Right hindlimb (tissue), 1 donor: ENCODE data around the gene ARHGAP42.
A peak's percentile ranks its signal among the peaks of the same experiment; 100 is the strongest.

ENCODE experiments used
- DNase-seq: peaks from one replicate; pipeline ENCODE4 v3.0.0-alpha.2; 2018

Gene ARHGAP42

DNA sequence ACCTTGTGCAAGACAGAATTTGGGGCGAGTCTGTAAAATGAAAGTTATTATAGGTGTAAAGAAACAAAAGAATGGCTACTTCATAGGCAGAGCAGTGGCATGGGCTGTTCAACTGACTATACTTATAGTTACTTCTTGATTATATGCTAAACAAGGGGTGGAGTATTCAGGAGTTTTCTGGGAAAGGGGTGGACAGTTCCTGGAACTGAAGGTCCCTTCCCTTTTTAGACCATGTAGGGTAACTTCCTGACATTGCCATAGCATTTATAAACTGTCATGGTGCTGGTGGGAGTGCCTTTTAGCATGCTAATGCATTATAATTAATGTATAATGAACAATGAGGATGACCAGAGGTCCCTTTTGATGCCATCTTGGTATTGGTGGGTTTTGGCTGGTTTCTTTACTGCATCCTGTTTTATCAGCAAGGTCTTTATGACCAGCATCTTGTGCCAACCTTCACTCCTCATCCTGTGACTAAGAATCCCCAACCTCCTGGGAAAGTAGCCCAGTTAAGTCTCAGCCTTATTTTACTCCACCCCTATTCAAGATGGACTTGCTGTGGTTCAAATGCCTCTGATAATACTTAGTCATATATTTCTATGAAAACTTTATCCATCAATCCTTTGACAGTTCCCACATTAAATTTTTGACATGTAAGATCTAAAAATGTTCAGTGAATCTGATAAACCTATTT, 118.6 kb downstream of the ARHGAP42 start:
- no peak for DNase-seq

GRCh38 chr11:100806296-100806695, 119.2 kb downstream of the ARHGAP42 start:
- no peak for DNase-seq

GRCh38 chr11:100808904-100809491, 121.9 kb downstream of the ARHGAP42 start:
- DNase-seq, result no peak

DNA sequence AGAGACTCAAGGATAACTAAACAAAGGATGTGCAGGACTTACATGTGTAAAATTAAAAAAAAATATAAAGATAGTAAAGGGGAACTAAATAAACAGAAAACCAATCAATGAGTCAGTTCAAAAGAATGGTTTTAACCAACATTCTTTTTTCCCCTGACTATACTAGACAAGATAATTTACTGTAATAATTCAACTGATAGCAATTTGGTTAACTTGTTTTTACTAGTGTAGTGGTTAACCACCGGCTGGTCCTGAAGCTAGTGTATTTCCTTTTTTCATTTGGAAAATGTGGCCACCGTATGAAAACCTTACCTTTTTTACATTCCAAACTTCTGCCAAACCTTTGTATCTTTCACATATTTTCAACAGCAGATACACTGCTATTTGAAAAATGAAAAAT, 123.1 kb downstream of the ARHGAP42 start:
- DNase-seq, result no peak

- no peak for DNase-seq
These were observed 123.6 kb downstream of the ARHGAP42 start for GRCh38 chr11:100810666-100811065.

DNA sequence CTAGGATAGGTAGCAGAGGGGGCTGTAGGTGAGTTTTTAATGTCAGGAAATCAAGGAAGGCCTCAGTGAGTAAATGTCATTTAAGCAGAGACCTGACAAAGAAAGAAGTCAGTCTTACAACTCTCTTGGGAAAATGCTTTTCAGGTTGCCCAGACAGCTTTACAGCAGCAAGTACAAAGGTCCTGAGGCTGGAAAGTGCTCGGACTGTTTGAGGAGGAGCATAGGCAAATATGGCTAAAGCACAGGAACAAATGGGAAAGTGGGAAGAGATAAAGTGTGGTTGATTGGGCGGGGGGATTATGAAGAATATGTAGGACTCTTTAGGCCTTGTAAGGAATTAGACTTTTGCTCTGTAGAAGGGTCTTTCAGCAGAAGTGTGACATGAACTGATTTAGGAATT, 125.4 kb downstream of the ARHGAP42 start:
- DNase-seq, result no peak

GRCh38 chr11:100815787-100816330, 128.8 kb downstream of the ARHGAP42 start:
- no peak for DNase-seq

GRCh38 chr11:100816823-100817222, 129.7 kb downstream of the ARHGAP42 start:
- no peak for DNase-seq

DNA sequence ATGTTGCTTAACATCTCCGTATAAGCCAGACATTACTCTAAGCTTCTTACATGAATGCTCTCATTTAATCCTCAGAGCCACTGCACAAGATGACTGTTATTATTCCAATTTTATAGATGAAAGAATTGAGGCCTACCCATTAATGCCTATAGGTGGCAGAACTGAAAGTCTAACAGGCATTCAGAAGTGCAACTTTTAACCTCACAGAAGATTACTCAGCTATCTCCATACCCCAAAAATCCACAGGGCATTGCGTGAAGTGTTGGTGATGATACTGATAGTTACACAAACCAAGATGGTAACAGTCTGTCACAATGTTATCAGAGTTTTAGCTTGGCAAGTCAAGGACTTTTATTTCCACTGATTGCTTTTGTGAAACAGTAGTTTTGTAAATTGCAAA, 130.5 kb downstream of the ARHGAP42 start:
- no peak for DNase-seq

DNA sequence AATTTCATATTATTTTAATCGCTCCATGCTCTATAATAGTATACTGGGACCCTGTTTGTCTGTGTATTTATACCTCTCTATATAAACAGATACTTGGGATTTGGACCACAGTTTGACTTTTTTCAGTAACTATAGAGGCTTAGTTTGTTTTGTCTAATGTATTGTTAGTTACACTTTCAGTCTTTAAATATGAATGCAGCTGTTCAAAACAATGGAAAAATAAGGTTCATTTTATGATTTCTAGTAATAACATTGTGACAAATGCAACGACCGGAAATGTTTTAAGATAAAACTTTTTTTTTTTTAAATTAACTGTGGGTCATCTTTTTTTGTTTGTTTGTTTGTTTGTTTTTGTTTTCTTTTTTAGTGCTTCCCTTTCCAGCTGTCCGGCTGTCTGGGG, 133.5 kb downstream of the ARHGAP42 start:
- DNase-seq, result no peak

DNA sequence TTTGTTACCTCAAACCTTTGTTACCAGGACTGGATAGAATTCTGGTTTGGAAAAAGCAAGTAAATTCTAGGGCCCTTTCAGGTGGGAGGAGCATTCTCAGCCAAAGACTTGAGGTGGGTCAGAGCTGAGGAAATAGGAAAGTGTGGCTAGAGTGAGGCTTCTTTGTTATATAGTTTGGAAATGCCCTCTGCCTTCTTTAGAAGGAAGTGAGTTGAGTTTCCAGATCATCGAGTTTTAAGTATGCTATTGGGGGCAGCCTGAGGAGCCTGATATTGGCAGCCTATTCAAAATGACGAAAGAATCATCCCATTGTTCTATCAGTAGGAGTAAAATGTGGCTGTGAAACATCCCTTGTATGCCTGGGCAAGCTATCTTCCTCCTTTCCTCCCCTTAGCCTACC, 134.1 kb downstream of the ARHGAP42 start:
- DNase-seq, result no peak

DNA sequence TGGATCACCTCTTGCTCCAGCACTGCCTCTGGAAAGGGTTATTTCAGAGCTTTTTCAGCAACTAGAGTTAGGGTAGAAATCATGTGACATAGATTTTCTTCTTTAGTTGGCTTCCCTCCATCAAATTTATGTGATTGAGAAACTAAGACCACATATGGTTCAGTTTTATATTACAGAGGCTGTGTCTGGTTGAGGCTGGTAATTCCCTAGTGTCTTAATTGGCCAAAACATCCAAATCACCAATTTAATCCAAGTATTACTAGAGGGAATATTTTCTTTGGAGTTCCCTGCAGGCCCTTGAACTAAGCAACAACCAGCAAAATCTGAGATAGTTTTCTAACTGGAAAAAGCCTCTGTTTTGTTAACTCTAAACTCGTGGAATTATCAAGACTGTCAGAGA, 136.3 kb downstream of the ARHGAP42 start:
- DNase-seq, result no peak

DNA sequence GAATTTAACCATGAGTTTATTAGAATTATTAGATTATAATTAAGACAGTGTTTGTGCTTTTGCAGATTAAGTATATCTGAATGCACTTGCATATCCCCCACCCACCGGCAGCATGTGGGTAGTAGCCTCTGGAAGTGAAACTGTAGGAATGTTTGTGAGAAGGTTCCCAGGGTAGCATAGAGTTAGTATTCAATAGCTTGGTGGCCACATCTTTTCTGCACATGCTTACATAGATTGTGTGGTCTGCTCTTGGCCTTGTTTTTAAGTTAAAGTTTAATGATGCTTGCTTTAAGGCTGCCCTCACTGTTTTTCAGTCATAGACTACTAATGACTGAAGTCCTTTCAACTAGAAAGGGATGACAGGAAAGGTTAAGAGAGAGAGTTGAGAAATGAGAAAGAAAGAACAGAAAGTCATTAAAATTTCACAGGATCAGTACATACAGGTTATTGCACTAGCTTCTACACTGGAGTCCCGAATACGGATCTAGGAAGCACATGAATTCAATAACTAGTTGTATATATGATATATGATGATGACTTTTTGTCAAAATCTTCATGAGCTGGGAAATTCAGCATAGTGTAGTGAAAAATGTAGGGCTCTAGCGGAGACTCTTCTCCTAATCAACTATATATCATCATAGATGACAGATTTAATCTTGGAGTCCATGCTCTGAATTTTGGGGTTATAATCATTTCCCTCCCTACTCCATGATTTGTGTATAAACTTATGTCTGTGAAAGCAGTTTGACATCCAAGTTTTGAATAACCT, 137.1 kb downstream of the ARHGAP42 start:
- no peak for DNase-seq

- DNase-seq, result no peak
These were observed 138.5 kb downstream of the ARHGAP42 start for GRCh38 chr11:100825626-100826025.

DNA sequence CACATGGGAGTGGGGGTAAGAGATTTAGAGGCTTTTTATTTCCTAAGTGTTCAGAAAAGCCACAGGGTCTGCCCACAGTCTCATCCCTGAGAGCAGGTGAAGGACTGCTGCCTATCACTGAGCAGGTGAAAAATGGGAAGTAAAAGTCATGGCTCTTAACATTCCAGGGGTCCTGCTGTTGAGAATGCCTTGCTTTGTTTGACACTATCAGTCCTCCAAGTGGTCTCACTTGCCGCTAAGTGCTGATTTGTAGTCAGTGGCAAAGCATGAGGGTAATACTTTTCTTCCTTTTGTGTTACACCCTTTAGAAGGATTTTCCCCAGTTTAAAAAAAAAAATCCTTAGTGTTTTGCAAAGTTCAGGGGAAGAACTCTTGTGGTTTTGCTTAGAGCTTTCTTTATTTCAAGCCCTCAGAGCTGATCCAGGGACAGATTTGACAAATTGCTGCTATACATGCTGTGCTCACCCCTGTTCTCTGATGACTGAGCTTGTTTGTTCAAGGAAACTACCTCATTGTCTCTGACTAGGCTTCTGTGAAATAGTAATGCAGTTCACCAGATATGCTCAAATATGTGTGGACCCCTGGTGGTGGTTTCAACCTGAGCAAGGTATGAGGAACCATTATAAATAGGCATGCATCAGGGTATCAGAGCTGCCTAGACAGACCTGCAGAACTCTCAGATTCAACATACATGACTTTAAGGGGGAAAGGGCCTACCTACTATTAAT, 141.0 kb downstream of the ARHGAP42 start:
- DNase-seq, result no peak

- DNase-seq, result no peak
These were observed 143.2 kb downstream of the ARHGAP42 start for GRCh38 chr11:100830274-100830673.

- peak; percentile 38 for DNase-seq
These were observed 144.1 kb downstream of the ARHGAP42 start for GRCh38 chr11:100830978-100831732.

- no peak for DNase-seq
These were observed 144.9 kb downstream of the ARHGAP42 start for GRCh38 chr11:100831929-100832494.

DNA sequence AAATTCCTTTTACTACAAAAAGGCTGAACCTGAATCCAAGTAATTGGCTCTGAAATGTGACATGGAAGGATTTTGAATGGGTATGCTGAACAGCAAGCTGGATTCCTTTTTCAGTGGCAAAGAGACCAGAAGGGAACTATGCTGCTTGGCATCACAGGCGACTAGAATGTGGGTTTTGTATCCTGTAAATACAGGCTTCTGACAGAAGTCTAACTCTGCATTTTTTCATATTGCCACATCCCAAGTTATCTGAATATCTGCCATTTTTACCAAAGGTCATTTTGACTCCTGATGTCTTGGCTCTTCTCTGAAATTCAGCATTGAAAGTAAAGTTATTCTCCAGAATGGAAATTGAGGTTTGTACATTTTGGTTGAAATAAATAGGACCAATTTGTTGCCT, 145.7 kb downstream of the ARHGAP42 start:
- DNase-seq, result no peak

- DNase-seq, result no peak
These were observed 146.2 kb downstream of the ARHGAP42 start for GRCh38 chr11:100833276-100833675.

DNA sequence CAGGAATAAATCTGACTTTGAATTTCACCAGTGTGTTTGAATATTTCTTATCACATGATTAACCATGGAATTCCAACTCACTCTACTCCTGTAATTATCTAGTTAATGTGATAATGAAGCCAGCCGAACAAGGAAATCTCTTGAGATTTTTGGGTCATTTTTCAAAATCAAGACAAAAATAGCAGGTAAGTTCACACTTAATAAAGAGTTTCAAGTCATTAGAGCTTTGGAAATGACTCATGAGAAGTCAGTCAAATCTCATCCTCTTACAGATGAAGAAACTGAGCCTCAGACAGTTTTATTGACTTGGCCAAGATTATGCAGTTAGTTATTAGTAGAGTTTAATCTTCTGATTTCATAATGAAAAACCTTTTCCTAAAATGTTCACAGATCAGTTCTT, 148.8 kb downstream of the ARHGAP42 start:
- DNase-seq, result no peak

DNA sequence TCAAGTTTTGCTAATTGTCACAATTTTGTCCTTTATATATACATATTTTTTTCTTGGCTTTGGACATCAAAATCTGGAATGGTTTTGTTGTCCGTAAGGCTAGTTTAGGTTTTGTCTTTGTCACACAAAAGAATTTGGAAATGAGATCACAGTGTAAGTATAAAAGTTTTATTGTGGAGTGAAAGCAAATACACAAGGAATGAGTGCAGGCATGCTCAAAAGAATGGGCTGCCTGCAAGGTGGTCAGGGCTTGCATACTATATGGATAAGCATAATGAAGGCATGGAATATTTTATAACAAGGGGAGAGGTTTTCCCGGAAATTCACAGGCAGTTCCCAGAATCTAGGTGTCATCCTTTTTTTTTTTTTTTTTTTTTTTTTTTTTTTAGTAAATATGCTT, 150.2 kb downstream of the ARHGAP42 start:
- no peak for DNase-seq
